Heart left ventricle (tissue), 16 donors: ENCODE data around the gene EHD1. TPM values are rescaled to one million over a fixed set of nuclear protein-coding genes. Genes with fewer than 3 reads are reported as not detected.
A peak's percentile ranks its signal among the peaks of the same experiment; 100 is the strongest.

Experiments
- ATAC-seq, 4 donors: fragments of 200-7000 bp; cut with Tn5 transposase; one replicate each; pipeline ENCODE4 v1.9.1; 2020 to 2022; ENCODE audit warnings: moderate library complexity in 4 of 4, mild to moderate bottlenecking in 3 of 4, moderate number of reproducible peaks in 1 of 4
- DNase-seq, 5 donors: peaks; one replicate each; pipeline ENCODE4 v3.0.0-alpha.2; 2020
- H3K27ac ChIP-seq, 12 donors: fragments of 200-600 bp; sonication (generic) in 4 of 12; one replicate each; pipeline versions ENCODE4 v1.5.0 to v1.8.0; 2016 to 2022; ENCODE audit warnings: mild to moderate bottlenecking in 2 of 12
- H3K27me3 ChIP-seq, 9 donors: fragments of 200-600 bp; sonication (generic) in 2 of 9; one replicate each; pipeline versions ENCODE4 v1.5.1 to v1.8.0; 2016 to 2022; ENCODE audit warnings: mild to moderate bottlenecking in 3 of 9
- H3K36me3 ChIP-seq, 9 donors: fragments of 200-600 bp; sonication (generic) in 2 of 9; one replicate each; pipeline versions ENCODE4 v1.5.0 to v1.8.0; 2018 to 2022; ENCODE audit warnings: mild to moderate bottlenecking in 2 of 9
- H3K4me1 ChIP-seq, 12 donors: fragments of 200-600 bp; sonication (generic) in 4 of 12; one replicate each; pipeline versions ENCODE4 v1.5.0 to v1.8.0; 2016 to 2022; ENCODE audit warnings: mild to moderate bottlenecking in 3 of 12
- H3K4me3 ChIP-seq, 12 donors: fragments of 200-600 bp; sonication (generic) in 4 of 12; one replicate each; pipeline versions ENCODE4 v1.5.0 to v1.8.0; 2017 to 2022; ENCODE audit warnings: mild to moderate bottlenecking in 9 of 12, moderate library complexity in 4 of 12
- H3K9me3 ChIP-seq, 12 donors: fragments of 200-600 bp; sonication (generic) in 4 of 12; one replicate each; pipeline versions ENCODE4 v1.5.0 to v1.8.0; 2016 to 2022; ENCODE audit warnings: mild to moderate bottlenecking in 1 of 12
- POLR2A ChIP-seq, 2 donors: fragments of 450-650 bp; IDR thresholded peaks; one replicate each; pipeline ENCODE4 v1.6.1; 2017; ENCODE audit warnings: antibody characterized with exemption in 2 of 2, mild to moderate bottlenecking in 2 of 2, moderate library complexity in 2 of 2
- WGBS, 4 donors: extraction: QIAGEN DNeasy Blood & Tissue Kit in 2 of 4; methylation state at CpG; one replicate each; pipeline versions ENCODE4 v1.1.5 to v1.1.7; 2013 to 2018; 5-methylcytosine and 5-hydroxymethylcytosine counted together
- intact Hi-C, 10 donors: fragments of 100-400 bp; cut with DNase I; formaldehyde crosslinking; loops; one replicate each; pipeline versions ENCODE4 v1.11.1 to v1.14.2; 2022
- microRNA counts, 2 donors: library from miRNA; unstranded; fragments of <30 nt; microRNA quantifications; one replicate each; lab custom pipeline; 2016
- microRNA-seq, 4 donors: library from miRNA; unstranded; fragments of <30 nt; microRNA quantifications; one replicate each; pipeline versions ENCODE4 to v1.2.0, GENCODE V29; 2017 to 2020
- polyA plus RNA-seq, 2 donors: library from polyadenylated mRNA; stranded (reverse); fragments of 200-250 nt; gene quantifications; one replicate each; pipeline ENCODE4 v1.2.3, GENCODE V29; 2013
- total RNA-seq, 9 donors: library from RNA; depleted of rRNA in 2 of 9; stranded (reverse); fragments of >200 nt in 2 of 9; fragmentation: NEBNext Ultra II Directional in 3 of 9; extraction: Animal tissue kit (Norgen Biotek cat#: 25700) in 3 of 9; gene quantifications; one replicate each; pipeline versions ENCODE4 v1.1.0 to v1.2.4, GENCODE V29; 2016 to 2023
- TF ChIP-seq, protein P1 (sequence below), 12 donors: fragments of 200-600 bp; sonication (generic) in 4 of 12; IDR thresholded peaks; one replicate each; pipeline versions ENCODE4 v1.5.0 to v1.8.0; 2018 to 2022; ENCODE audit warnings: antibody characterized with exemption in 12 of 12, mild to moderate bottlenecking in 5 of 12
- donor health status: ischemic (EF 13 %, LVEDD 7.1; RV severe dilation, severe dysfunction).
- donor health status: healthy with polysubstance abuse.
- donor health status: DM: no; HTN: yes; CAD: no.
- donor health status: DM: no; HTN: no; CAD: no.
- donor health status: ischemic (EF 25% LVEDD 6.9; RV normal size, moderate dysfunction).
- donor health status: ischemic (EF 25% LVEDD 5.7; RV mildly dilated, moderate dysfunction).
- donor health status: healthy.
- donor health status: DM: yes; HTN: yes; CAD: no.
- donor health status: ischemic (EF 35%, LVEDD 5.7; RV mildly dilated, moderate dysfunction).
- donor health status: nonischemic (EF 11% LVEDD 7.7; RV severe dilation, severe dysfunction).
- donor health status: DM: yes; HTN: yes; CAD: no.
- donor health status: PGD.
- donor health status: ischemic (EF 29% LVEDD 5.4; RV normal size, mild dysfunction).
- donor health status: nonischemic (EF 23%, LVEDD 6.1; RV moderate dilation, normal function).

The EHD1 gene
- total and polyA plus RNA-seq, 11 donors: 27.9 to 102 (median 58.0) TPM

DNA sequence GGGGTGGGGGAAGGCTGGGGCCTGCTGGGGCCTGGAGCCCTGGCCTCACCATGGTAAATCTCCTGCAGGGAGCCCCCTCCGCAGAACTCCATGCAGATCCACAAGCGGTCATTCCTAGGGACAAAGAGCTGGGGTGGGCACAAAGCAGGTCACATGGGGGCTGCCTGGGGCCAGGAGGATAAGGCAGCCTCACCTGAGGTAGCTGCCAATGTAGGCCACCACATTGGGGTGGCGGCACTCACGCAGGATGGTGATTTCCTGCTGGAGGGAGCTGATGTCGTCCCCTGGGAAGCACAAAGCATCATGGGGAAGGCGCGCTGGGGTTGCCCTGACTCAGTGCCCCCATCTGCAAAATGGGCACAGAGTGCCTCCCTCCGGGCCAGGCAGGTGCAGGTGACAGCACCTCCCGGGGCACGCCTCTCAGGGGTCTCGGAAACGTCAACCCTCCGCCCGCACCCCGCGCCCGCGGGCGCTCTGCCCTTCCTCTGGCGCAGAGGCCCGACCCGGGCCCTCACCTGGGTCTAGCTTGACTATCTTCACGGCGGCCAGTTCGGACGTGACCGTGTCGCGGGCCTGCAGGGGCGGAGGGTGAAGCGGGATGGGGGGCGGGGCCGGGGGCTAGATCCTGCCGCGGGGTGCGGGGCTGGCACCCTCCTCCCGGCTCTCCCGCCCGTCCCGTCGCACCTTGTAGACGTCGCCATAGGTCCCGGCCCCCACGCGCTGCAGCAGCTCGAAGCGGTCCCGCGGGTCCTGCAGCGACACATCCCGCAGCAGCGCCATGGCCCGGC is 75.9 kb downstream of the EHD1 start:
- intact Hi-C loops: no loop called here
- peak in 1 of 4 donors; percentile 1 for ATAC-seq
- H3K27ac ChIP-seq: peak overlapping the region; percentile 49 to 95 (median 91)

More for the DNA sequence above, 75.9 kb downstream of the EHD1 start:
- TF ChIP-seq, protein P1, sequence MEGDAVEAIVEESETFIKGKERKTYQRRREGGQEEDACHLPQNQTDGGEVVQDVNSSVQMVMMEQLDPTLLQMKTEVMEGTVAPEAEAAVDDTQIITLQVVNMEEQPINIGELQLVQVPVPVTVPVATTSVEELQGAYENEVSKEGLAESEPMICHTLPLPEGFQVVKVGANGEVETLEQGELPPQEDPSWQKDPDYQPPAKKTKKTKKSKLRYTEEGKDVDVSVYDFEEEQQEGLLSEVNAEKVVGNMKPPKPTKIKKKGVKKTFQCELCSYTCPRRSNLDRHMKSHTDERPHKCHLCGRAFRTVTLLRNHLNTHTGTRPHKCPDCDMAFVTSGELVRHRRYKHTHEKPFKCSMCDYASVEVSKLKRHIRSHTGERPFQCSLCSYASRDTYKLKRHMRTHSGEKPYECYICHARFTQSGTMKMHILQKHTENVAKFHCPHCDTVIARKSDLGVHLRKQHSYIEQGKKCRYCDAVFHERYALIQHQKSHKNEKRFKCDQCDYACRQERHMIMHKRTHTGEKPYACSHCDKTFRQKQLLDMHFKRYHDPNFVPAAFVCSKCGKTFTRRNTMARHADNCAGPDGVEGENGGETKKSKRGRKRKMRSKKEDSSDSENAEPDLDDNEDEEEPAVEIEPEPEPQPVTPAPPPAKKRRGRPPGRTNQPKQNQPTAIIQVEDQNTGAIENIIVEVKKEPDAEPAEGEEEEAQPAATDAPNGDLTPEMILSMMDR (IDR thresholded peaks at IDR 0.05): no peak
- TF ChIP-seq POLR2A (IDR thresholded peaks at IDR 0.05): no peak
- WGBS, 4 donors: 7 to 14% (median 11%) methylated on average over 21 to 54 of the region's 54 CpGs
- Histone ChIP-seq H3K4me1 (peaks cover 5 to 47% (median 24%) of the 10 kb centered on the region in 12 donors), H3K9me3 (no peaks in the 10 kb centered on the region), H3K36me3 (peaks cover 0 to 39% (median 21%) of the 10 kb centered on the region in 9 donors), H3K27me3 (no peaks in the 10 kb centered on the region), H3K4me3 (peak overlapping the region; percentile 35 to 89 (median 71))
- DNase-seq: no peak

MicroRNAs within 50 kb of the gene (microRNA counts, 767-probe panel; counts per million panel counts)
- 2,495 to 2,648 counts per million in 2 donors for microRNA hsa-miR-192-5p (lab: Ali Mortazavi, UCI)

Small RNA genes within 50 kb of the gene (microRNA-seq; reads per million reads assigned to microRNA genes)
- gene MIR6749 (0 to 0.77 (median 0.14) reads per million in 4 donors), gene MIR6750 (0 to 1.7 (median 0.10) reads per million in 4 donors)

Other genes starting within 250 kb of the EHD1 start
- 1 to 10 TPM in 4 of 9 donors, under 1 TPM in 4, not detected in 1; 0.62 to 5.5 (median 1.3) TPM for gene NRXN2, start 155.4 kb downstream of the EHD1 start, total RNA-seq
- under 1 TPM; 0.42 to 0.65 TPM for gene NRXN2, start 155.4 kb downstream of the EHD1 start, polyA plus RNA-seq
- gene RASGRP2, start 134.5 kb downstream of the EHD1 start, total RNA-seq: 10 to 100 TPM; 22.2 to 34.0 (median 28.1) TPM
- 10 to 100 TPM; 16.2 to 78.9 TPM for gene RASGRP2, start 134.5 kb downstream of the EHD1 start, polyA plus RNA-seq
- gene PYGM, start 118.6 kb downstream of the EHD1 start, total RNA-seq: 100 to 1,000 TPM in 4 of 9 donors, 10 to 100 TPM in 5; 51.6 to 167 (median 89.9) TPM
- gene PYGM, start 118.6 kb downstream of the EHD1 start, polyA plus RNA-seq: 10 to 100 TPM; 10.3 to 71.8 TPM
- gene SF1, start 100.1 kb downstream of the EHD1 start, total RNA-seq: 100 to 1,000 TPM; 103 to 349 (median 157) TPM
- gene SF1, start 100.1 kb downstream of the EHD1 start, polyA plus RNA-seq: 10 to 100 TPM; 59.2 to 65.5 TPM
- 10 to 100 TPM in 3 of 9 donors, 1 to 10 TPM in 6; 7.0 to 27.5 (median 8.6) TPM for gene MAP4K2, start 75.4 kb downstream of the EHD1 start, total RNA-seq
- 1 to 10 TPM; 7.8 to 9.5 TPM for gene MAP4K2, start 75.4 kb downstream of the EHD1 start, polyA plus RNA-seq
- 10 to 100 TPM in 4 of 9 donors, 1 to 10 TPM in 5; 6.6 to 15.0 (median 9.0) TPM for gene MEN1, start 68.1 kb downstream of the EHD1 start, total RNA-seq
- gene MEN1, start 68.1 kb downstream of the EHD1 start, polyA plus RNA-seq: 10 to 100 TPM in 1 of 2 donors, 1 to 10 TPM in 1; 7.2 to 15.2 TPM
- under 1 TPM in 8 of 9 donors, not detected in 1; 0.12 to 0.50 (median 0.26) TPM for gene CDC42BPG, start 34.0 kb downstream of the EHD1 start, total RNA-seq
- gene CDC42BPG, start 34.0 kb downstream of the EHD1 start, polyA plus RNA-seq: under 1 TPM; 0.12 to 0.15 TPM
- 10 to 100 TPM; 11.4 to 38.5 (median 18.4) TPM for gene ATG2A, start 38.6 kb upstream of the EHD1 start, total RNA-seq
- gene ATG2A, start 38.6 kb upstream of the EHD1 start, polyA plus RNA-seq: 10 to 100 TPM; 12.8 to 16.1 TPM
- 10 to 100 TPM; 17.5 to 32.5 (median 22.3) TPM for gene PPP2R5B, start 46.1 kb upstream of the EHD1 start, total RNA-seq
- gene PPP2R5B, start 46.1 kb upstream of the EHD1 start, polyA plus RNA-seq: 10 to 100 TPM; 27.1 to 34.3 TPM
- under 1 TPM in 1 of 9 donors, not detected in 8; 0.48 TPM for gene GPHA2, start 57.3 kb upstream of the EHD1 start, total RNA-seq
- gene GPHA2, start 57.3 kb upstream of the EHD1 start, polyA plus RNA-seq: not detected
- gene MAJIN, start 93.5 kb upstream of the EHD1 start, total RNA-seq: not detected
- not detected for gene MAJIN, start 93.5 kb upstream of the EHD1 start, polyA plus RNA-seq
- gene BATF2, start 118.3 kb upstream of the EHD1 start, total RNA-seq: 10 to 100 TPM in 1 of 9 donors, 1 to 10 TPM in 7, under 1 TPM in 1; 0.87 to 33.4 (median 1.5) TPM
- 1 to 10 TPM; 1.6 to 2.0 TPM for gene BATF2, start 118.3 kb upstream of the EHD1 start, polyA plus RNA-seq
- 100 to 1,000 TPM in 7 of 9 donors, 10 to 100 TPM in 2; 90.3 to 241 (median 116) TPM for gene ARL2, start 135.5 kb upstream of the EHD1 start, total RNA-seq
- gene ARL2, start 135.5 kb upstream of the EHD1 start, polyA plus RNA-seq: 100 to 1,000 TPM; 126 to 158 TPM
- 10 to 100 TPM; 12.7 to 33.0 (median 17.9) TPM for gene SNX15, start 148.8 kb upstream of the EHD1 start, total RNA-seq
- 10 to 100 TPM; 14.8 to 29.5 TPM for gene SNX15, start 148.8 kb upstream of the EHD1 start, polyA plus RNA-seq
- gene SAC3D1, start 162.6 kb upstream of the EHD1 start, total RNA-seq: 1 to 10 TPM; 4.3 to 9.1 (median 6.2) TPM
- gene SAC3D1, start 162.6 kb upstream of the EHD1 start, polyA plus RNA-seq: 10 to 100 TPM in 1 of 2 donors, 1 to 10 TPM in 1; 4.8 to 14.6 TPM
- 1 to 10 TPM; 2.6 to 7.4 (median 3.4) TPM for gene NAALADL1, start 179.9 kb upstream of the EHD1 start, total RNA-seq
- gene NAALADL1, start 179.9 kb upstream of the EHD1 start, polyA plus RNA-seq: 1 to 10 TPM; 2.7 to 7.4 TPM
- gene CDCA5, start 205.4 kb upstream of the EHD1 start, total RNA-seq: 10 to 100 TPM in 1 of 9 donors, 1 to 10 TPM in 2, under 1 TPM in 6; 0.42 to 11.6 (median 0.81) TPM
- gene CDCA5, start 205.4 kb upstream of the EHD1 start, polyA plus RNA-seq: under 1 TPM; 0.38 to 0.83 TPM
- gene ZFPL1, start 205.6 kb upstream of the EHD1 start, total RNA-seq: 10 to 100 TPM; 19.6 to 42.8 (median 25.0) TPM
- gene ZFPL1, start 205.6 kb upstream of the EHD1 start, polyA plus RNA-seq: 10 to 100 TPM; 28.1 to 44.4 TPM
- gene VPS51, start 217.6 kb upstream of the EHD1 start, total RNA-seq: 100 to 1,000 TPM in 6 of 9 donors, 10 to 100 TPM in 3; 78.4 to 165 (median 106) TPM
- 10 to 100 TPM; 94.2 to 94.3 TPM for gene VPS51, start 217.6 kb upstream of the EHD1 start, polyA plus RNA-seq
- 100 to 1,000 TPM in 3 of 9 donors, 10 to 100 TPM in 6; 25.1 to 752 (median 78.6) TPM for gene TM7SF2, start 233.3 kb upstream of the EHD1 start, total RNA-seq
- 10 to 100 TPM; 17.6 to 59.9 TPM for gene TM7SF2, start 233.3 kb upstream of the EHD1 start, polyA plus RNA-seq
- gene ZNHIT2, start 239.1 kb upstream of the EHD1 start, total RNA-seq: 10 to 100 TPM in 1 of 9 donors, 1 to 10 TPM in 8; 5.5 to 14.3 (median 7.3) TPM
- 10 to 100 TPM; 12.4 to 15.5 TPM for gene ZNHIT2, start 239.1 kb upstream of the EHD1 start, polyA plus RNA-seq
- 100 to 1,000 TPM; 388 to 652 (median 636) TPM for gene FAU, start 243.5 kb upstream of the EHD1 start, total RNA-seq
- gene FAU, start 243.5 kb upstream of the EHD1 start, polyA plus RNA-seq: 1,000 to 10,000 TPM in 1 of 2 donors, 100 to 1,000 TPM in 1; 973 to 1,119 TPM
- gene MRPL49, start 243.7 kb upstream of the EHD1 start, total RNA-seq: 10 to 100 TPM; 33.1 to 66.6 (median 42.1) TPM
- gene MRPL49, start 243.7 kb upstream of the EHD1 start, polyA plus RNA-seq: 10 to 100 TPM; 13.7 to 59.2 TPM